HG02938 (cell line): ENCODE data around the gene PTPRU.
"Not testable (repeated sequence)": the region's sequence is repeated elsewhere in the genome, so short reads cannot be mapped to it uniquely, and the experiment has no call there.

Experiments used
- ATAC-seq: cut with Tn5 transposase; IDR thresholded peaks from one replicate; pipeline ENCODE4 v1.9.1; 2021; ENCODE audit warnings: mild to moderate bottlenecking, moderate library complexity; ENCODE audit not compliant: unreplicated experiment

Gene PTPRU

DNA sequence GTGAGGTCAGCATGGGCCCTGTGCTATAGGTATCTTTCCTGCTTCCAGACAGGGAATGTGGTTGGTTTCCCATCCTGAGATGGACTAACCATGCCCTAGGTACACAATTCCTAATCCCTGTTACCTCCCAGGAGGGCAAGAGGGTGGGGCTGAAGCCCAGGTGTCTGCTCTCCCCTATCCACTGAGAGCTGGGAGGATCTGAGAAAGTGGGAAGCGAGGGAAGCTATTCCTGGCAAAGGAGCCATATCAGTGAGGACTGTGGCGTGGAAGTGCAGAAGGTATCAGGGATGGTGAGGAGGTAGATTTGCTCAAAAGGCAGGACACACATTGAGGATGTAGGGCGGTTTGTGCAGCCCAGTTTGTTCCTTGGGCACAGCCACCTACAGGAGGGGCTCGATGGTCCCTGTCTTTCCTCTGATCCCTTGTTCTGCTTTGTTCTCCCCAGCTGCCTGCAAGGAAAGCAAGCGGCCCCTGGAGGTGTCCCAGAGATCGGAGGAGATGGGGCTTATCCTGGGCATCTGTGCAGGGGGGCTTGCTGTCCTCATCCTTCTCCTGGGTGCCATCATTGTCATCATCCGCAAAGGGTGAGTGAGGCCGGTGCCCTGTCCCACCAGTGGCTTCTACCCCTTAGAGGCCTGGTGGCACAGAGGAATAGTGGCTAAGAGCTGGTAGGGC lies 48.1 kb downstream of the PTPRU start:
- ATAC-seq, result no peak

DNA sequence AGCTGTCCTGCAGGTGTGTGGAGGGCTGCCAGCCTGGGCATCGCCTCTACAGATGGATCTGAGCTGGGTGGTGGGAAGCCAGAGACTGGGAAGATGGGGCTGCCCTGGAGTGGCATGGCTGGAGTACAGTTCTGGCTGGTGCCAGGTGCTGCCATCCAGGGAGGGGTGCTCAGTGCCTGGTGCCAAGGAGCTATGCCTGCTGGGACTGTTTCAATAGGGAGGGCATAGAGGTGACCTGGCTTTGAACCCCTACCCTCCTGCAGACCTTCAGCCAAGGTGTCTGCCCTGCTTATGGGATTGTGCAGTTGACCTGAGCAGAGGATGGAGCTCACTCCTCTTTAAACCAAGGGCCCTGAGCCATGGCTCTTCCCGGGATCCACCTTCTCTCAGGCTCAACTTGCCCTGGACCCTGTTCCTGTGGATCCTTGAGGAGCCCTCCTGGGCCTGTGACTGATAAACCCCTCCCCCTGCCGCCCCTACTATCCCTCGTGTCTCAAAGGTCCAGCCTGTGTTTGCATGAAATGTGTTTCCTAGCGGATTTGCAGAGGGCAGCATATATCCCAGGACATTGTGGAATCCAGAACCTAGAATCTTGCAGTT lies 48.7 kb downstream of the PTPRU start:
- no peak for ATAC-seq

DNA sequence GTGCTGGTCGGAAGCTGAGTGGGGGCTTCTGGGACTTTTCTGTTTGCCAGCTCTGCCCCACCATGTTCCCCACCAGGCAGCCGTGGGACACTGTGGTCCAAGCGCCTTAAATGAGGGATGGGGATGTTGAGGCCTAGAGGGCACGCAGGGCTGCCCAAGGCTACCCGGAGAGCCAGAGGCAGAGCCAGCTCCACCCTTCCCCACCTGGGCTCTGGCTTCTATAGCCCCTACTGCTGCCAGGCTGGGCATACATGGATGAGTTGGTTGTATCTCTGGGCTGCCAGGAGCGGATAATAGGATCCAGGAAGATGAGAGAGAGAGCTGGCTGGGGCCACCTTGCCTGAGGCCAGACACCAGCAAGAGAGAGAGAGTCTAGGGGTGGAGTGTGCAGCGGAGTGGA lies 49.4 kb downstream of the PTPRU start:
- ATAC-seq, result no peak

DNA sequence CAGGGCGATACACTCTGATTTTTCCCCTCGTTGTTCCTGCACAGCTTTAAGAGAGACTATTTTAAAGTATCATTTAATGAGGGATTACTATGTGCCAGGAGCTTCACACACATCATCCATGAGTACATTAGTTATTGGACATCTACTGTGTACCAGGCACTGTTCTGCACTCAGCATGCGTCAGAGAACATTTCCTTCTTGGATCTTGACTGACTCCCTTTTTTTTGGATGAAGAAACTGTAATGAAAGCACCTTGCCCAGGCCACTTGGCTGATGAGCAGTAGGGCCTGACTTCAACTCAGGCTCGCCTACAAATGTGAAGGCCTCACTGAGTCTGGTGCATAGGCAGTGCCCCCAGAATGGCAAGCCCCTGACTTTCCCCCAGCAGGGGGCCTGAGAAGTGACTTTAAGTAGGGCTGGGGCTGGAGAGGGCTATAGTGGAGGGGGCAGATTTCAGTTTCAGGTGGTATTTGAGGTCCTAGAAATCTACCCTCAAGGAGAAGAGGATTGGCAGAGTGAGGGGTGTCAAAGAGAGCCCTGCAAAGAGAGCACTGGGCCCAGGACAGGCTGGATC lies 50.0 kb downstream of the PTPRU start:
- ATAC-seq, result no peak

DNA sequence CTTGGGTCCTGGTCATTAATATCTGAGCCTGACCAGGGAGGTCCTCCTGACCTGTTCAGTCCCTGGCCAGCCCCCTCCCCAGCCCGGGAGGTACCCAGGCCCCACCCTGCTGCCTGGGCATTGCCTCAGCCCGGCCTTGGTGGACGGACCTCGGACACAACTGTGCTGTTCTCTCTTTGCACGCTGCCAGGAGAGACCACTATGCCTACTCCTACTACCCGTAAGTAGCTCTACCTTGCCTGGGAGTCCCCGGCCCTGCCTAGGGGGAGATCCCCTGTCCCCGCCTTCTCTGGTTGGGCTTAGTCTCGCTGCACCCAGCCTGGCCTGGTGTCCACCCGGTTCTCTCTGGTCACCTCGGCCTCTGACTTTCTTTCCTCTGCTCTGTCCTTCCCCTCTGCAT lies 53.2 kb downstream of the PTPRU start:
- ATAC-seq, result no peak

DNA sequence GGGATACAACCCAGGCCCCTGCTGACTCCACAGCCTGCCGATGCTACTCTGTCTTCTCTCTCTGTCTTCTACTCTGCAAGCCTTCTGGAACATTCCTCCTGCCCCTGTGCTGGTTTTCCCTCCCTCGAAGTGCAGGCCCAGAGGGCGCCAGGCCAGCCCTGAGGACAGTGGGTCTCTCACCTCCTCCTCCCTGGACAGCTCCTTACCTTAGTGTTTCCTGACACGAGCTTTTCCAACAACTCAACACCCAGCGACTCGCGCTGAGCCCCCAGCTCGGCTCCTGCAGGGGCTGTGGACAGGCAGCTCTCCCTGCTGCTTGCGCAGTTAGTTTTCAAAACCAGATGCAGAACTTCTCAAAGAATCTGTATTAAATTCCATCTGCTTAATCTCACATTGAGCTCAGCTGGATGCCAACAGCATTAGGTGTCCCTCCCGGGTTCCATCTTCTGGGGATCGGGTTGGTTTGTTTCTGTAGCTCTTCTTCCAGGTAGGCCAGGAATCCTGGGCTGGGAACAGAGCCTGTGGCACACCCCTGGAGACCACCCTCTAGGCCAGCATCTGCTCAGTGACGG lies 54.2 kb downstream of the PTPRU start:
- ATAC-seq, result no peak

DNA sequence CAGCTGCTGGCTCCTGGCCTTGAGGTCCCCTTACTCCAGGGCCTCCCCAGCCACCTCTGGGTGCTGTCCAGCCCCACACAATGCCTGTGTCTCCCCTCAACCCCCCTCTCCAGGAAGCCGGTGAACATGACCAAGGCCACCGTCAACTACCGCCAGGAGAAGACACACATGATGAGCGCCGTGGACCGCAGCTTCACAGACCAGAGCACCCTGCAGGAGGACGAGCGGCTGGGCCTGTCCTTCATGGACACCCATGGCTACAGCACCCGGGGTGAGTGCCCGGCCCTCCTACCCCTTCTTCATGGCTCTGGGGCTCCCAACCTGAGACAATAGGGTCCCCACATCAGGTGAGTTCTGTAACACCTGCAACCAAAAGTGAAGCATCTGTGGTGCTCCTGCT lies 55.4 kb downstream of the PTPRU start:
- ATAC-seq, result no peak

DNA sequence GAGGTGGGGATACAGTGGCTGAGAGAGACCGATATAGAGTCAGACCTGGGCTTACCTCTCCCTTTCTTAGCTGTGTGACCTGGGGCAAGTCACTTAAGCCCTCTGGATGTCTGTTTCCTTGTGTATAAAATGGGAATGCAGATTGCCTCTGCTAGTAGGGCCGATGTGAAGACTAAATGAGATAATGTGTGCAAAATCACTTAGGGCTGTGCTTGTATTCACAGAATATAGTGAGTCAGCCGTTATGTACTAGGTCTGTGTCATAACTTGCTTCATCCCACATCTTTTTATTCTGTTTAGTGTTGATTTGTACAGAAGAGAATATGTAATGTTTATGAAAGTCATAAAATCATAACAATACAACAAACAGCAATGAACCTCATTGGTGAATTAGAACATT lies 56.0 kb downstream of the PTPRU start:
- no peak for ATAC-seq

DNA sequence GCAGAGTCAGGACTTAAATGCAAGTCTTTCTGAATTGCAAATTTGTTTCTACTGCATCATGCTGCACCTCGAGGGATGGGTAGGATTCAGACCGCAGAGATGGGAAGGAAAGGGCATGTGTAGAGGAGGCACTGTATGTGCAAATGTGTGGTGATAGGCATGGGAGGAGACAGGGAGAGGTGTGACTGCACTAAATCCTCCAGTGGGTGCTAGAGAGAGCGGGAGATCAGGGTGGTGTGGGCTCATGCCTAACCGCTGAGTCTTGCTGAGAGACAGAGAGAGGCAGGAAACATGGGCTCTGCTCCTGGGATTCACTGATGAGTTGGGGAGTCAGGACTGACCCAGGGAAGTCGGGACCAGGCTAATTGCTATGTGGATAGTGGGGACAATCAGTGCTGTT lies 61.1 kb downstream of the PTPRU start:
- no peak for ATAC-seq

DNA sequence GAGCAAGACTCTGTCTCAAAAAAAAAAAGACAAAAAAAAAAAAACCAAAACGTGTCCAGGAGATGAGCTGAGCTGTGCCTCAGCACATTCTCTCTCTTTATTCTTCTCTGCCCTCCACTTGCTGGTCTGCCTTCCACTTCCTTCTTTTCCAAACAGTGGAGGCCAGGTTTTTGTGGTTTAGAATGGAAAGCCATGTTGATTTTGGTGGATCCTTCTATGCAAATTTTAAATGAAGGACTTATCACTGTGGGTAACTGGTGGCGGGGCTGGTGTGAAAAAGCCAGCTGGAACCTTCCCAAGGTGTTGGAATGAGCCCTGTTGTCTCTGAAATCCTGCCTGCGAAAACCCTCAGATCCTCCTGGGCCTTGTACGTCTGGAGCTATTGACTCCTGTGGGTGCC lies 61.9 kb downstream of the PTPRU start:
- no peak for ATAC-seq

DNA sequence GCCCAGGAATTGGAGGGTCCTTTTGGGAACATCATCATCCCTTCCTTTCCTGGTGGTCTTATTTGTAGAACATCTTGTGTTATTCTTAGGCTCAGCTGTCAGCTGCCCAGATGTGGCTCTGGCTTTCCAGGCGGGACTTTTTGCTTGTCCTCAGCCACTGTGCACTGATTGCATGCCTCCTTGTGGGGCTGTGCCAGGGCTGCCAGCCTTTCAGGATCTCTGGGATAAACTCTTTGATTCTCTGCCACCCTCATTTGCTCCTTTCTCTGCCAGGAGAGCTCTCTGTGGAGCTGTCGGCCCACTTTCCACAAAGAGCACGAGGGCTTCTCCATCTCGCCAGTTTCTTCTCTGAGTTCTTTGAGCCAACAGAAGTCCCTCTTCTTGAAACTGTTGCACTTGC lies 63.1 kb downstream of the PTPRU start:
- ATAC-seq, result no peak

DNA sequence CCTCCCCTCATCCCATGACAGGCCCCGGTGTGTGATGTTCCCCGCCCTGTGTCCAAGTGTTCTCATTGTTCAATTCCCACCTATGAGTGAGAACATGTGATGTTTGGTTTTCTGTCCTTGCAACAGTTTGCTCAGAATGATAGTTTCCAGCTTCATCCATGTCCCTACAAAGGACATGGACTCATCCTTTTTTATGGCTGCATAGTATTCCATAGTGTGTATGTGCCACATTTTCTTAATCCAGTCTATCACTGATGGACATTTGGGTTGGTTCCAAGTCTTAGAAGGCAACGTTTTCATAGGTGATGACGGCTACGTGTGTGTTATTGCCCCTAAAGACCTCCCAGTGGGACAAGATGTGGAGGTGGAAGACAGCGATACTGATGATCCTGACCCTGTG lies 65.4 kb downstream of the PTPRU start:
- ATAC-seq, result not testable (repeated sequence)

DNA sequence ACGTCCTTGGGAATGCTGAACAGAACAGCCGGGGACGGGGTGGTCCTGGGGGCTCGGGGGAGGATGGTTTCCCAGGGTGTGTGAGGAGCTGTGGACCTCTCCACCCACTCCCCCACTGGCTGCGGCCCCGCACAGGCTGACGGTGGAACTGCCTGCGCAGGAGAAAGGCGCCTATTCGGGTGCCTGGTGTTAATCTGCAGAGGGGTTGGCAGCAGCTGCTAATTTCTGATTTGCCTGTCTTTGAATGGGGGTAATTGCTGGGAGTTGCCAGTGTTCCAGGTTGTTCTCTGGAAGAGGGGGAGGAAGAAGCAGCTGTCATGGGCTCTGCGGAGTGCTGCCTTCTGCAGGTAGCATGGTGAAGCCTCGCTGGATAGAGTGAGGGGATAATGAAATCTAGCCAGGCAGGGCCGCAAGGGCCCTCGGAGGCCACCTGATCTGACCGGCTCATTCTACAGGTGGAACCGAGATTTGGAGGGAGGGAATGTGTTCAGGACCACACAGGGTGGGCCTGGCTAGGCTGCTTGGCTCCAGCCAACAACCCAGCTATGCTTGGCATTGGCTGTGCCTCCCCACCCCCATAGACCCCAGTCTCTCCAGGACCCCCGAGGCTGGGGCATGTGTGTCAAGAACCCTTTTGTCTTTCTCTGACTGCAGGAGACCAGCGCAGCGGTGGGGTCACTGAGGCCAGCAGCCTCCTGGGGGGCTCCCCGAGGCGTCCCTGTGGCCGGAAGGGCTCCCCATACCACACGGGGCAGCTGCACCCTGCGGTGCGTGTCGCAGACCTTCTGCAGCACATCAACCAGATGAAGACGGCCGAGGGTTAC lies 67.1 kb downstream of the PTPRU start:
- ATAC-seq, result no peak

DNA sequence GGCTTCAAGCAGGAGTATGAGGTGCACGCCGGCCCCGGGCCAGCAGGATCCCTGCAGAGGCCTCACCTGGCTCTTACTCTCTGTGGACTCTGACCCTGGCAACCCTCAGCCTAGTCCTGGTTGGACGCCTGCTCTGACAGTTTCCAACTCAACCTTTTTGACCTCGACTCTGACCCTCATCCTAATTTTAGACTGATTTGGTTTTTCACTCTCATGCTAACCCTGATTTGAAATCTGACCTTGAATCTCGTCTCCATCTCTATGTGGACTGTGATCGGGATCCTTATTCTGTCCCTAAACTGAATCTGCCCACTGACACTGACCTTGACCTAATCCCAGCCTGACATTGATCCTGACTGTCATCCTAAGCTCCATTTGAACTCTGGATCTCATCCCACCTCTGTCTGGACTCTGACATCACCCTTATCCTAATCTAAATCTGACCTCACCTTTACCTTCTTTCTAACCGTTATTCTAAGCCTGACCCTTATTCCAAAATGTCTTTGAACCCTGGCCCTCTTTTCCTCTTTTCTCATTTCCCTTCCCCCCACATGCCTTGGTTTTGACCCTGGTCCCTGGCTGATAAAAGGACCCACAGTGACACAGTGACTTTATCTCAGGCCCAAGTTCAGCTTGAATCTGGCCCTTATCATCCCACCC lies 67.8 kb downstream of the PTPRU start:
- ATAC-seq, result no peak

DNA sequence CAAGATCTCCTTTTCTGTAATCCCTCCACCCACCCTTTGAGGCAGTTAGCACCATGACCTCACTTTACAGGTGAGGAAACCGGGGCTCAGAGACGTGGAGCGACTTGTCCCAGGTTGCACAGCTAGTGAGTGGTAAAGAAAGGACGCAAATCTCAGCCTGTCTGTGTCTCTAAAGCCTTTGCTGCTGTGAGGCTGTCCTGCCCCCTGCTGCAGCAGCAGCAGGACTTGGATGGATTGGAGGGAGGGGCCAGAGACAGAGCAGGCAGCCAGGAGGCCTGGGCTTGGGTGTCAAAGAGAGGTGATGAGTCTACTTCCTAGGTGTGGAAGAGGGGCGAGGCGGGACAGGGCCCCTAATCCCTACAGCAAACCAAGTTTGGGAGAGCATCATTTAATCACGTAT lies 69.6 kb downstream of the PTPRU start:
- ATAC-seq, result no peak

DNA sequence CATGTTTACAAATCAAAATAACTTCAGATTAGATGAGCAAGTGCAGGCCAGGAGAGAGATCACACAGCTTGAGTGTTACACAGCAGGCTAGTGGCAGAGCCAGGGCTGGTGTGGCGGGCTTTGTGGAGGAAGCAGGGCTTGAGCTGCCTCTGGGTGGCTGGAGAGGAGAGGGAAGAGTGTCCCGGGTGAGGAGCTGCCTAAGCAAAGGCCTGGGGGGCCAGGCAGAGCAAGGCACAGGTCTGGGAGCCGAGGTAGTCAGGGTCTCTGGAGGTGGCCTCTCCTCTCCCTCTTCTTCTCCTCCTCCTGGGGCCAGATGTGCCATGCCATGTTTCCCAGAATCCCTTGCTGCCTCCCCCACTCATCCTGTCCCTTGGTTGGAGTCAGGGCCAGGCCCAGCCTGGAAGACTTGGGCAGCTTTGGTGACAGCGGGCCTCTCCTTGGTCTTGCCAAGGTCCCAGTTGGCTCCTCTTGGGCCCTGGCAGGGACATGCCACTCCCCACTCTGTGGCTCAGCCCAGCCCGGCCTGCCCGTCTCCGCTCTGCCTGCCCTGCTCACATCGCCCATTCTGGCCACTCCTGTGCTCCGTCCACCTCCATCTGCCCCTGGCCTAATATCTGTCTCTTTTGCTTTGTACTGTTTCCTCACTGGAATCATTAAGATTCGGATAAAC lies 70.3 kb downstream of the PTPRU start:
- ATAC-seq, result no peak

DNA sequence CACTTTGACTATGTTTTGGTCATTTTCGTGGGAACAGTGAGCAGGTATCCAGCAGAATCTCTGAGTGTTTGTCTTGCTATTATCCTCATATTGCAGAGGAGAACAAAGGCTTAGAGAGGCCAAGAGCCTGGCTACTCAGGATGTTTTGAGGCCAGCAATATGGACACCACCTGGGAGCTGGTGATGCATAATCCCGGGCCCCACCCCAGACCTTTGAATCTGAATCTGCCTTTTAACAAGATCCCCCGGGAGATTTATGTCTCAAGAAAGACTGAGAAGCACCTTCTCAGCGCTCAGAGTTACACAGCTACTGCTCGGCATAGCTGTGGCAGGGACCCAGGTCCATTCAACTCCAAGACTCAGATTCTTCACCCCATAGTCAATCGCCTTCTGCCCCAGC lies 72.8 kb downstream of the PTPRU start:
- ATAC-seq, result no peak

DNA sequence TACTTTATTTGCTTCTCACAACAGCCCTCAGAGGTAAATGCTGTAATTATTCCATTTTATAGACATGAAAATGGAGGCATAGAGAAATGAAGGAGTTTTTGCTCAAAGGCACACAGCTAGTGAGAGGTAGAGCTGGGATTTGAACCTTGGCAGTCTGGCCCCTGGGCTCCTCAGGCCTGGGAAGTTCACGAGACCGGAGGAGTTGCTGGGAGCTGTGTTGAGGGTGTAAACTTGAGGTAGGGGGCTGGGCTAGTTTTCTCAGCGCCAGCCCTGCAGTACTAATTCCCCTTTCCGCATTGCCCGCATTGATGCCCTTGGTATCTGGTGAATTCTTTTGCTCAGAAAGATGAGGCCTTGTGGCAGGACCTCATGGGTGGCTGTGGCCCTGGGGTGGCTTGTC lies 73.3 kb downstream of the PTPRU start:
- no peak for ATAC-seq

DNA sequence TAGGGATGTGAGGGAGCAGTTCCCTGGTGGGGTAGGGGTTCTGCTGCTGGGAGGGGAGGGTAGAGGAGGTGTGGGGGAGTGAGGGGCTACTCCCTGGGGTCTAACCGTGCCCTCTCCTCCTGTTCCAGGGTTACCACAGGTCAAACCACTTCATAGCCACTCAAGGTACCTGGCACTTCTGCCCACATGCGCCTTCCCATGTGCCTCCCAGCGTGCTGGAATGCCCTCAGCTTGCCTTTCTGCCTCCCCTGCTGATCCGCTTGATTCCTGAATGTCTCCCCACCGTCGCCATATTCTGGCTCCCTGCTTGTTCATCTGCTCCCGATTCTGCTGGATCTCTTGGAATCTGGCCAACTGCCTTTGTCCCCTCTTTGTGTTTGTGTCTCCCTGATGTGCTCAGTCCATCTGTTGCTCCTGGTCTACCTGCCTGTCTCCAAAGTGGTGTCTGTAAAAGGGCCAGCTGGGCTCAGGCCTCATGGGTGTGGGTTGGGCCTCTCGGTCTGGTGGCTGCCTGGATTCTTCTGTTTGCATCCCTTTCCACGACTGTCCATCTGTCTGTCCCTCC lies 74.4 kb downstream of the PTPRU start:
- no peak for ATAC-seq

DNA sequence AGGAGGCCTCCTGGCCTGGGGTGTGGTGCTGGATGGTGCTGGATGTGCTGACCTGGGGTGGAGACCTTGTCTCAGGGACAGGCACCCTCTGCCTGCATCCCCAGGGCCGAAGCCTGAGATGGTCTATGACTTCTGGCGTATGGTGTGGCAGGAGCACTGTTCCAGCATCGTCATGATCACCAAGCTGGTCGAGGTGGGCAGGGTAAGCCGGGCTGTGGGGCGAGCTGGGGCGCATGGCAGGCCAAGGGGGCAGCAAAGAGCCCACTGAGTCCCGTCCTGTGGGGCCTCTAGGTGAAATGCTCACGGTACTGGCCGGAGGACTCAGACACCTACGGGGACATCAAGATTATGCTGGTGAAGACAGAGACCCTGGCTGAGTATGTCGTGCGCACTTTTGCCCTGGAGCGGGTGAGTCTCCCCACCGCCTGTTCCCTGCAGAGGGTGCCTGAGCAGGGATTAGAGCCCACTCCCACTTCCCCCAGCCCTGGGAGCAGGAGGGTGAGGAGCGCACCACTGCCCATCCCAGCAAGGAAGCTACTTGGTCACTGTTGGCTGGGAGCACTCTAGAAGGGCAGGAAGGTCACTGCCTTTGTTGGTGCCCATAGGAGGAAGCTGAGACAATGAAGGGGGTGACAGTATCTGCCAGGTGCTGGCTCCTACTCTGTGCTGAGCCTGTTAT lies 75.2 kb downstream of the PTPRU start:
- no peak for ATAC-seq
